Activated CD8-positive, alpha-beta T cell treated with anti-CD3 and anti-CD28 coated beads for 36 hours (primary cell): ENCODE data around the gene IL12RB2. TPM values are rescaled to one million over a fixed set of nuclear protein-coding genes. Genes with fewer than 3 reads are reported as not detected.
"Not testable (repeated sequence)": the region's sequence is repeated elsewhere in the genome, so short reads cannot be mapped to it uniquely, and the experiment has no call there.

Experiments
- ATAC-seq: fragments of 200-7000 bp; cut with Tn5 transposase; one replicate; pipeline ENCODE4 v1.10.0; 2021; ENCODE audit warnings: mild to moderate bottlenecking, moderate library complexity
- CTCF ChIA-PET: fragments of 350-600 bp; sonication (Branson Sonifier 250); formaldehyde crosslinking; loops from one replicate; lab custom pipeline; 2021; ENCODE audit warnings: antibody characterized with exemption; lab: Charles Lee
- POLR2A ChIA-PET: fragments of 350-600 bp; sonication (Branson Sonifier 250); formaldehyde crosslinking; loops from one replicate; lab custom pipeline; 2021; ENCODE audit warnings: antibody characterized with exemption; lab: Charles Lee
- DNase-seq: peaks from one replicate; pipeline ENCODE4 v3.0.0-alpha.2; 2020
- H3K27ac Mint-ChIP-seq: one replicate; pipeline ENCODE4 v1.8.0; 2021; ENCODE audit warnings: mild to moderate bottlenecking, mixed read lengths
- H3K27me3 Mint-ChIP-seq: one replicate; pipeline ENCODE4 v1.8.0; 2021; ENCODE audit warnings: mixed read lengths
- H3K36me3 Mint-ChIP-seq: one replicate; pipeline ENCODE4 v1.8.0; 2021; ENCODE audit warnings: low read depth, mixed read lengths
- H3K4me1 Mint-ChIP-seq: one replicate; pipeline ENCODE4 v1.8.0; 2021; ENCODE audit warnings: low read depth, mixed read lengths
- H3K4me3 Mint-ChIP-seq: one replicate; pipeline ENCODE4 v1.8.0; 2021; ENCODE audit warnings: mild to moderate bottlenecking, moderate library complexity, mixed read lengths
- H3K9me3 Mint-ChIP-seq: one replicate; pipeline ENCODE4 v1.8.0; 2021; ENCODE audit warnings: mixed read lengths
- CTCF ChIP-seq: fragments of 200-600 bp; IDR thresholded peaks from one replicate; pipeline ENCODE4 v1.8.0; 2022; ENCODE audit warnings: antibody characterized with exemption, mild to moderate bottlenecking
- intact Hi-C: fragments of 100-400 bp; cut with micrococcal nuclease; formaldehyde crosslinking; loops from one replicate; pipeline ENCODE4 v1.10.0; 2022
- total RNA-seq, 2 experiments: library from RNA; stranded (reverse); gene quantifications; one replicate each; pipeline ENCODE4 v1.2.3, GENCODE V29; 2021

The IL12RB2 gene
- total RNA-seq, 2 experiments from 2014 or later: 29.1 to 29.7 TPM

- POLR2A ChIA-PET: interaction anchor here (1.0 to 1.3 kb wide), 4 partner anchors 14 to 55 kb away, joined by 3 to 4 read pairs (median 3); no protein-coding TSS in a partner anchor
- peaks cover 66% of the 10 kb centered on the region for H3K36me3 Mint-ChIP-seq
- H3K4me3 Mint-ChIP-seq: no peak overlapping the region
- ATAC-seq (no peak), DNase-seq (no peak)
- H3K4me1 Mint-ChIP-seq: peaks cover 3% of the 10 kb centered on the region
- CTCF ChIA-PET: interaction anchor here (1.9 kb wide), 1 partner anchor 69 kb away, joined by 3 read pairs; no protein-coding TSS in a partner anchor
- H3K27ac Mint-ChIP-seq: no peak overlapping the region
- no peak for TF ChIP-seq CTCF
- H3K9me3 Mint-ChIP-seq: no peaks in the 10 kb centered on the region
- intact Hi-C loops: no loop called here
- H3K27me3 Mint-ChIP-seq: no peaks in the 10 kb centered on the region
Measured at GRCh38 chr1:67394548-67394947, 86.9 kb downstream of the IL12RB2 start.

GRCh38 chr1:67399199-67399993, 91.7 kb downstream of the IL12RB2 start:
- ATAC-seq: peak; percentile 4
- H3K36me3 Mint-ChIP-seq: peaks cover 57% of the 10 kb centered on the region
- POLR2A ChIA-PET: interaction anchor here (0.7 to 2.1 kb wide), 13 partner anchors 9 to 228 kb away, joined by 3 to 7 read pairs (median 3); no protein-coding TSS in a partner anchor

DNA sequence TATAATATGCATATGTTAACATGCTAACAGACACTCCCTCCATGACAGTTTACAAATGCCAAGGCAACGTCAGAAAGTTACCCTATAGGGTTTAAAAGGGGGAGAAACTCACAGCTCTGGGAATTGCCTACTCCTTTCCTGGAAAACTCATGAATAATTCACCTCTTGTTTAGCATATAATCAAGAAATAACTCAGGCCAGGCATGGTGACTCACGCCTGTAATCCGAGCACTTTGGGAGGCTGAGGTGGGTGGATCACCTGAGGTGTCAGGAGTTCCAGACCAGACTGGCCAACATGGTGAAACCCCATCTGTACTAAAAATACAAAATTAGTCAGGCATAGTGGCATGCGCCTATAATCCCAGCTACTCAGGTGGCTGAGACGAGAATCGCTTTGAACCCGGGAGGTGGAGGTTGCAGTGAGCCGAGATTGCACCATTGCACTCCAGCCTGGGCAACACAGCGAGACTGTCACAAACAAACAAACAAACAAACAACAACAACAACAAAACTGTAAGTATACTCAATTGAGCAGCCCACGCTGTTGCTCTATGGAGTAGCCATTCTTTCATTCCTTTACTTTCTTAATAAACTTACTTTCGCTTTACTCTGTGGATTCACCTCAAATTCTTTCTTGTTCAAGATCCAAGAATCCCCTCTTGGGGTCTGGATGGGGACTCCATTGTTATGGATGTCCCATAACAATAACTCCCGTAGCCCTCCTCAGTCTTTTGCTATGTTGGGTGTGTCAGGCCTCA, 92.5 kb downstream of the IL12RB2 start:
- peak; percentile 84 for DNase-seq
- H3K27ac Mint-ChIP-seq: peak overlapping the region; percentile 53
- POLR2A ChIA-PET: interaction anchor here (0.7 to 2.1 kb wide), 11 partner anchors 10 to 229 kb away, joined by 3 to 7 read pairs (median 3); partner anchors contain the start of gene SERBP1
- H3K36me3 Mint-ChIP-seq: peaks cover 54% of the 10 kb centered on the region
- H3K27me3 Mint-ChIP-seq, H3K4me1 Mint-ChIP-seq, H3K4me3 Mint-ChIP-seq, H3K9me3 Mint-ChIP-seq: not testable (repeated sequence)
- peak; percentile 78 for ATAC-seq
- intact Hi-C loops: loop anchor here (5.0 kb wide), 1 partner anchor 168 kb away; no protein-coding TSS in a partner anchor
- CTCF ChIA-PET: interaction anchor here (1.5 kb wide), 1 partner anchor 186 kb away, joined by 5 read pairs; no protein-coding TSS in a partner anchor

More at GRCh38 chr1:67399199-67399993, 91.7 kb downstream of the IL12RB2 start:
- peaks cover 10% of the 10 kb centered on the region for H3K4me1 Mint-ChIP-seq
- H3K4me3 Mint-ChIP-seq: no peak overlapping the region
- H3K27me3 Mint-ChIP-seq: no peaks in the 10 kb centered on the region
- no peaks in the 10 kb centered on the region for H3K9me3 Mint-ChIP-seq
- DNase-seq: no peak
- H3K27ac Mint-ChIP-seq: peak overlapping the region; percentile 26
- intact Hi-C loops: no loop called here
- CTCF ChIA-PET: interaction anchor here (1.2 to 1.5 kb wide), 2 partner anchors 12 to 51 kb away, joined by 3 read pairs; no protein-coding TSS in a partner anchor
- TF ChIP-seq CTCF: no peak

DNA sequence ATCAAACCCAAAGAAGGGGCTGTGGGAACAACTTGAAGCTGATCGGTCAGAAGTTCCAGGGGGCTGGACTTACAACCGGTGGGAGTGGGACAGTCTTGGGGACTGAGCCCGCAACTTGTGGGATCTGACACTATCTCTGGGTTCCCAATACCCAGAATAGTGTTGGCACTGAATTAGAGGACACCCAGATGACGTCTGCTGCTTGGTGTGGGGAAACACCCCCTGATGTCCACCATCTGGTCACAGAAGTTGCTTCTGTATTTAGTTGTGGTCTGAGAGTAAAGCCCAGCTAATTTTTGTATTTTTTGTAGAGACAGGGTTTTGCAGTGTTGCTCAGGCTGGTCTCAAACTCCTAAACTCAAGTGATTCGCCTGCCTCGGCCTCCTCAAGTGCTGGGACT, 93.8 kb downstream of the IL12RB2 start:
- intact Hi-C loops: loop anchor here (5.0 kb wide), 1 partner anchor 169 kb away; no protein-coding TSS in a partner anchor
- ChIA-PET POLR2A (interaction anchor here (0.7 to 2.1 kb wide), 12 partner anchors 8 to 129 kb away, joined by 3 to 5 read pairs (median 3); partner anchors contain the start of gene SERBP1), CTCF (interaction anchor here (1.5 kb wide), 1 partner anchor 188 kb away, joined by 5 read pairs; no protein-coding TSS in a partner anchor)
- H3K4me3 Mint-ChIP-seq: no peak overlapping the region
- H3K36me3 Mint-ChIP-seq: peaks cover 43% of the 10 kb centered on the region
- H3K9me3 Mint-ChIP-seq: no peaks in the 10 kb centered on the region
- ATAC-seq (no peak), DNase-seq (no peak)
- H3K27ac Mint-ChIP-seq: no peak overlapping the region
- no peaks in the 10 kb centered on the region for H3K27me3 Mint-ChIP-seq
- TF ChIP-seq CTCF: no peak
- H3K4me1 Mint-ChIP-seq: peaks cover 10% of the 10 kb centered on the region

DNA sequence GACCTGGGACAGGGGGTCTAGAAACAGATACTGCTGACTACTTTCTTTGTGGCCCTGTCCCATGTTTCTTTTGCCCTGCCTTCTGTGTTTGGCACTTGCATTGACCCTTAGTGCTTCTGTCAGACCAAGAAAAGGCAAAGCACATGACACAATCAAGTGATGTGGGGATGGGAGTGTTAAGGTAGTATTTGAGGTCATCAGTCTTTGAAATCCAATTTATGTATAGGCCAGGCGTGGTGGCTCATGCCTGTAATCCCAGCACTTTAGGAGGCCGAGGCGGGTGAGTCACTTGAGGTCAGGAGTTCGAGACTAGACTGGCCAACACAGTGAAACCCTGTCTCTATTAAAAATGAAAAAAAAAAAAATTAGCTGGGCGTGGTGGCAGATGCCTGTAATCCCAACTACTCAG, 96.5 kb downstream of the IL12RB2 start:
- no peak for TF ChIP-seq CTCF
- peaks cover 14% of the 10 kb centered on the region for H3K4me1 Mint-ChIP-seq
- H3K9me3 Mint-ChIP-seq: no peaks in the 10 kb centered on the region
- no peak overlapping the region for H3K4me3 Mint-ChIP-seq
- no peaks in the 10 kb centered on the region for H3K27me3 Mint-ChIP-seq
- intact Hi-C loops: loop anchor here (5.0 kb wide), 1 partner anchor 172 kb away; no protein-coding TSS in a partner anchor
- no peak for ATAC-seq
- CTCF ChIA-PET: no interaction called here
- DNase-seq: no peak
- no peak overlapping the region for H3K27ac Mint-ChIP-seq
- POLR2A ChIA-PET: no interaction called here
- peaks cover 31% of the 10 kb centered on the region for H3K36me3 Mint-ChIP-seq
